ENCODE measurements around the gene DBP.

DBP gene

DNA sequence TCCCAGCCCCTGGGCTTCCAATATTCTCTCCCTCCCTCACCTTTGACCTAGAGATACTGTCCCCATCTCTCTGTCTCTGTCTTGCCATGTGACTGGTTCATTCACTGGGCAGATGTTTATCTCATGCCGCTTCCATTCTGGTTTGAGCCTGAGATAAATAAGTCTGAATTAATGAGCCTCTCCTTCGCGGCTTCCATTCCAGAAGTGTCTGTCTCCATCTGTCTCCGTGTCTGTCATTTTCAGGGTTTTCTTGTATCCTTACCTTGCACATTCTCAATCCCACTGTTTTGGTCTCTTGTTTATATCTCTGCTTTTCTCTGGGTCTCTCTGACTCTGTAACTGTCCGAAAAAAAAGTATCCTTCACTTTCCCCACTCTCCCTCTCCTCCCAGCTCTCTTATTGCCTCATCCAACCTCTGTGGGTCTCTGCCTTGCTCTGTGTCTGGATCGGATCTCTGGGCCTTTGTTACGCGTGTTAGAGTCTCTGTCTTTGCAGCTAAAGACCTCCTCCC, 13.6 kb downstream of the DBP start:
- TF ChIP-seq SUZ12 (IDR thresholded peaks at IDR 0.05; ENCODE audit: extremely low read depth, insufficient read depth, insufficient read length) (no peak), YY1 (IDR thresholded peaks at IDR 0.05; ENCODE audit: insufficient read depth, insufficient read length) (no peak), ZNF274 (IDR thresholded peaks at IDR 0.05; ENCODE audit: low read depth, low read length) (no peak)
- Histone ChIP-seq H3K4me3 (ENCODE audit: insufficient read length, low read depth) (peak overlapping the region; percentile 10), H3K27me3 (ENCODE audit: insufficient read depth, insufficient read length) (no peaks in the 10 kb centered on the region), H3K4me1 (ENCODE audit: insufficient read depth, insufficient read length) (no peaks in the 10 kb centered on the region), H3K9me3 (ENCODE audit: insufficient read depth, low read length) (no peaks in the 10 kb centered on the region), H3K9ac (ENCODE audit: insufficient read length, low read depth) (peak overlapping the region; percentile 15), H3K36me3 (ENCODE audit: insufficient read depth, insufficient read length, low read length) (peaks cover 17% of the 10 kb centered on the region)
- no peak for DNase-seq (ENCODE audit: low read depth, low spot score)

DNA sequence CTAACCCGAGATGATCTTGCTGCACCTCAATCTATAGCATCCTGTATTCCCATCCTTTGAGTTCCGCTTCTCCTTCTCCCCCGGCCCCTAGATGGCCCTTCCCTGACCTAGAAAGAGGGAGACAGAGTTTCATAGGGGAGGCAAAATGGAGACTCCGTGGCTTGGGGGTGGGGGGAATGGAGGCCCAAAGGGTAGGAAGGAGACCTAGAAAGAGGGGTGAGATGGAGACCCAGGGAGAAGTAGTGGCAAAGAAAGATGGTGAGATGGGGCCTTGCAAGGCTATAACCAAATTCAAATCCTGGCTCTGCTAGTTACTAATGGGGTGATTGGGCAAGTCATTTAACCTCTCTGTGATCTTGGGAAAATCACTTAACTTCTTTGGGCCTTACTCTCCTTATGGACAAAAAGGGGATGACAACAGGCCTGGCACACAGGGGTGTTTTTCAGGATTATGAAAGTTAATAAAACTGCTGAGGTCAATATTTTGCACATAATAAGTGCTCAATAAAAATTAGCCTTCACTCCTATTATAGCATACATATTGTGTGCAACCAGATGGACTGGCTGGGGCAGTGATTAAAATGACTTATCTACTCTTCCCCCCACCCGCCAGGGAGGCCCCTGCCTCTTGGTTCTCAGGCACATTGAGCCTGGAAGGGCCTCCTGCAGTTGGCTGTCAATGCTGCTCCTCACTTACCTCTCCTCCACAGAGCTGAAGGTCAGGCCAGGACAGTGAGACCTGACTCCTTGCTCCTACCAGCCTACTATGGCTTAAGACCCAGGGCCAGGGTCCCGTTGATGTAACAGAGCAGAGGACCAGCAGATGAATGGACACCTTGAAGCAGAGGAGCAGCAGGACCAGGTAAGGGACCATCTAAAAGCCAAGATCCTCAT, 17.2 kb downstream of the DBP start:
- Histone ChIP-seq H3K9me3 (ENCODE audit: insufficient read depth, low read length) (no peaks in the 10 kb centered on the region), H3K4me3 (ENCODE audit: insufficient read length, low read depth) (peak overlapping the region; percentile 96), H3K36me3 (ENCODE audit: insufficient read depth, insufficient read length, low read length) (peaks cover 42% of the 10 kb centered on the region), H3K4me1 (ENCODE audit: insufficient read depth, insufficient read length) (peaks cover 23% of the 10 kb centered on the region), H3K9ac (ENCODE audit: insufficient read length, low read depth) (peak overlapping the region; percentile 76), H3K27me3 (ENCODE audit: insufficient read depth, insufficient read length) (no peaks in the 10 kb centered on the region)
- TF ChIP-seq ZNF274 (IDR thresholded peaks at IDR 0.05; ENCODE audit: low read depth, low read length) (no peak), YY1 (IDR thresholded peaks at IDR 0.05; ENCODE audit: insufficient read depth, insufficient read length) (no peak)
- no peak for DNase-seq (ENCODE audit: low read depth, low spot score)

DNA sequence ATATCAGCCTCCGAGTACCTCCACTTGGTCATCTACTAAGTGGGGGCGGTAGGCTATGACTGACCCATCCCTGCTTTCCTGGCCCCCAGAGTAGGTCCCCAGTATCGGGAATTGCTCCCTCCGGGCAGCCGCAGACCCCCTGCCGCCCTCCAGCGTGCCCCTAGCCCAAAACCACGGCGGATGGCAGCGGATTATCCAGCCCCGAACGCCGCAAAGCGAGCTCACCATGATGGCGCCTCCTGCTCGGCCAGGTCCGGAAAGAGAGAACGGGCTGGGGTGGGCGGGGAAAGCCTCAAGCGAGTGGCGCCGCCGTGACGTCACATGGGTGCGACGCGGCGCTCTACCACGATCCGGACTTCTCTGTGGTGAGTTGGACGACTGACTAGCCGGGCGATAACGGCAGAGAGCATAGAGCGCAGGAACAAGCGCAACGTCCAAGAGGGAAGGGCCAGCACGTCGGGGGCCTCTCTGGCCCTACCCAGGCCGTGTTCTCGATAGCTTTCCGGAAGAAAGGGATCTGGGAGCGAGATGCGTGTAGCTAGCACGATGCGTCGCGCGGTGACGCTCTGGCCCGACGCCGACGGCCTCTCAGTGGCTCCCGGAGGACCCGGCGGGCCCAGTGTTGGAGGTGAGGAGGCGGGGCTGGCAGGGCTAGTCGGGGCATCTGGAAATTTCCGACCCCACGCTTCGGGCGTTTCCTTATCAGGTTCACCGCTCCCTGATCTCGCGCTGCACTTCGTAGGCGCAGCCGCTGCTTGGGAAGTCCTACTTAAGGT, 18.1 kb downstream of the DBP start, which contains the start of the genes RPL18 and SPHK2:
RPL18 (minus strand) TSS at position 263 of the 776 bp plus-strand sequence; CDS start at position 228, 35 bp downstream.
SPHK2 (plus strand) TSS at position 591 of the 776 bp plus-strand sequence. CDS start 1,009 bp downstream, outside the sequence.
- Histone ChIP-seq H3K4me3 (ENCODE audit: insufficient read length, low read depth) (peak within 1 kb of the TSS; percentile 96), H3K9ac (ENCODE audit: insufficient read length, low read depth) (peak within 1 kb of the TSS; percentile 96), H3K27me3 (ENCODE audit: insufficient read depth, insufficient read length) (no peaks in the 10 kb centered on the region), H3K9me3 (ENCODE audit: insufficient read depth, low read length) (no peaks in the 10 kb centered on the region), H3K36me3 (ENCODE audit: insufficient read depth, insufficient read length, low read length) (peaks cover 48% of the 10 kb centered on the region), H3K4me1 (ENCODE audit: insufficient read depth, insufficient read length) (peaks cover 23% of the 10 kb centered on the region)
- TF ChIP-seq SUZ12 (IDR thresholded peaks at IDR 0.05; ENCODE audit: extremely low read depth, insufficient read depth, insufficient read length): no peak
- peak; percentile 14 for TF ChIP-seq YY1 (IDR thresholded peaks at IDR 0.05; ENCODE audit: insufficient read depth, insufficient read length)
- DNase-seq (ENCODE audit: low read depth, low spot score): peak; percentile 92

DNA sequence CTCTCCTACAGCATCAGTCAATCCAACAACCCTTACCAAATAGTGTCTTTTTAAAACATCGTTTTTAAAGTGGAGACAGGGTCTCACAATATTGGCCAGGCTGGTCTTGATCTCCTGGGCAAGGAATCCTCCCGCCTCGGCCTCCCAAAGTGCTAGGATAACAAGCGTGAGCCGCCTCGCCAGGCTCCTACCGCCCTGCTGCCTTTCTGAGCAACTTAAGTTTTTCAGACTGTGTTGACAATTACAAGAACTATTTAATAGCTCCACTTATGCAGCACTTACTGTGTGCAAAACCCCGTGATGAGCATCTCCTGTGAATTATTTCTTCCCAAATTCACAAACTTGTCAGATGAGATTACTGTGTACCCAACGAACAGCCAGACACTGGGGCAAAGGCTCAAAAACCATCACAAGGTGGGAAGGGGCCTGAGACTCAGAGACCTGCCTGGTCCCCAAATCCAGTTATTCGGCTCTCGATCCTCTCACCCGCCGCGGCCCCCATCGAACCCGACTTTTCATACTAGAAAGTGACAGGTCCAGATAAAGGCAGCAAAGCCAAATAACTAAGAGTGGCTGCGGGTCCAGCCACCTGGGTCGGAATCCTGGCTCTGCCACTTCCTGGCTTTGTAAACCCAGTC, 18.8 kb downstream of the DBP start:
- Histone ChIP-seq H3K9ac (ENCODE audit: insufficient read length, low read depth) (peak overlapping the region; percentile 96), H3K27me3 (ENCODE audit: insufficient read depth, insufficient read length) (no peaks in the 10 kb centered on the region), H3K4me1 (ENCODE audit: insufficient read depth, insufficient read length) (peaks cover 23% of the 10 kb centered on the region), H3K4me3 (ENCODE audit: insufficient read length, low read depth) (peak overlapping the region; percentile 96), H3K9me3 (ENCODE audit: insufficient read depth, low read length) (no peaks in the 10 kb centered on the region), H3K36me3 (ENCODE audit: insufficient read depth, insufficient read length, low read length) (peaks cover 54% of the 10 kb centered on the region)
- no peak for DNase-seq (ENCODE audit: low read depth, low spot score)
- no peak for TF ChIP-seq YY1 (IDR thresholded peaks at IDR 0.05; ENCODE audit: insufficient read depth, insufficient read length)

DNA sequence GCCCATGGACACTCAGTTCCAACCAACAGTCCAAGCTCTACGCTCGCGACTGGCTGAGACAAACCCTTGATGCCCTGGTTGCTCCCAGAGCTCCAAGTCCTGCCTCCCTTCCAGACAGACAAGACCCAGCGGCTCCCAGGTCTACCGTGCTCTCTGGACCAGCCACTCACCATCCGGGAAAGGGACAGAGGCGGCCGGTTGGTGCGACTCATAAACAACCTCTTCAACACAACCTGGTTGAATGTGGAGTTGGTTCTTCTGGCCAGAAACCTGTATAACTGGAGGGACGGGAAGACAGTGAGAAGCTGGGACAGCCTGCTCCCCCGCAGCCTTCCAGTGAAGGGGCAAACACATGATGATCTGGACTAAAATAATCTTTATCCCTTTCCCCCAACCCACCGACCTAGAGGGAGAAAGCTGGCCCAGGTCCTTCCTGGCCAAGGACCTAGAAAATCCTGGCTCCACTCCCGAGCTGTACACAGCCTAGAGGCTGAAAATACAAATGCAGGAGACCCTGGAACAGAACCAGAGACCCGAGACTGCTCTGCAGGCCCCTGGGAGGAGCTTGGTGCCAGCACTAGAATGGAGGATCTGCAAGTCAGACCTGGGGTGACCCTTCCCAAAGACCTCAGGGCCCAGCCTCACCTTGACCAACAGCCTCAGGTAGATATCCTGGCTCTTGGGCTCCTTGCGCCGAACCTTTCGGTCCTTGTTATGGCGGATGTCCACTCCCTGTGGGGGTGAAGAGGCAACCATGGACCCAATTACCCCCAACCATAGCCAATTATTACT, 19.8 kb downstream of the DBP start:
- H3K4me3 ChIP-seq (ENCODE audit: insufficient read length, low read depth): peak overlapping the region; percentile 96
- H3K27me3 ChIP-seq (ENCODE audit: insufficient read depth, insufficient read length): no peaks in the 10 kb centered on the region
- no peak for DNase-seq (ENCODE audit: low read depth, low spot score)
- H3K36me3 ChIP-seq (ENCODE audit: insufficient read depth, insufficient read length, low read length): peaks cover 60% of the 10 kb centered on the region
- peaks cover 23% of the 10 kb centered on the region for H3K4me1 ChIP-seq (ENCODE audit: insufficient read depth, insufficient read length)
- TF ChIP-seq SUZ12 (IDR thresholded peaks at IDR 0.05; ENCODE audit: extremely low read depth, insufficient read depth, insufficient read length): no peak
- TF ChIP-seq YY1 (IDR thresholded peaks at IDR 0.05; ENCODE audit: insufficient read depth, insufficient read length): no peak
- no peak for TF ChIP-seq ZNF274 (IDR thresholded peaks at IDR 0.05; ENCODE audit: low read depth, low read length)
- peak overlapping the region; percentile 96 for H3K9ac ChIP-seq (ENCODE audit: insufficient read length, low read depth)
- H3K9me3 ChIP-seq (ENCODE audit: insufficient read depth, low read length): no peaks in the 10 kb centered on the region

DNA sequence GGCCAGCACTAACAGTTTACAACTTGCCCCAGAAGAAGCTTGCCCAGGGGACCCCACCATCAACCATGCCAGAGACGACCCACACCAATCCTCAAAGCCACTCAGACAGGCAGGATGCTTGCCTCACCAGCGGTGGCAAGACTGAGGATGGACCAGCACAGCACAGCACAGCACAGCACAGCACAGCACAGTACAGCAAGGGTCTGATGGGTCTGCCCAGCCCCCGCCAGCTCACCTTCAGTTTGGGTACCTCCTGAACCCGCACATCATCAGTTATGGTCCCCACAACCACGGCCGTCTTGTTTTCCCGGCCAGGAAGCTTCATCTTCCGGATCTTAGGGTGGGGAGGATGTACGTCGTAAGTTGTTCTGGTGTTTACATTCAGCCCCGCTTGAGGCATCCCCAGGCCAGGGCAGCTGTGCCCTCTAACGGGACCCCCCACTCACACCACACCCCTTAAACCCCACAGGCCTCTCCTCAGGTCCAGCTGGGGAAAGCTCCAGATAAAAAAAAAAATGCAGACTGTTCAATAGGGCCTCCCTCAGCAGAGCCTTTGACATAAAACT, 20.6 kb downstream of the DBP start:
- H3K27me3 ChIP-seq (ENCODE audit: insufficient read depth, insufficient read length): no peaks in the 10 kb centered on the region
- H3K9me3 ChIP-seq (ENCODE audit: insufficient read depth, low read length): no peaks in the 10 kb centered on the region
- TF ChIP-seq SUZ12 (IDR thresholded peaks at IDR 0.05; ENCODE audit: extremely low read depth, insufficient read depth, insufficient read length) (no peak), ZNF274 (IDR thresholded peaks at IDR 0.05; ENCODE audit: low read depth, low read length) (no peak), YY1 (IDR thresholded peaks at IDR 0.05; ENCODE audit: insufficient read depth, insufficient read length) (no peak)
- H3K36me3 ChIP-seq (ENCODE audit: insufficient read depth, insufficient read length, low read length): peaks cover 64% of the 10 kb centered on the region
- H3K4me3 ChIP-seq (ENCODE audit: insufficient read length, low read depth): peak overlapping the region; percentile 96
- peaks cover 23% of the 10 kb centered on the region for H3K4me1 ChIP-seq (ENCODE audit: insufficient read depth, insufficient read length)
- DNase-seq (ENCODE audit: low read depth, low spot score): no peak
- peak overlapping the region; percentile 96 for H3K9ac ChIP-seq (ENCODE audit: insufficient read length, low read depth)

All from NT2/D1 (cell line).